GM18907 (cell line): ENCODE results near the gene ATXN3L.
"Not testable (repeated sequence)": the region's sequence is repeated elsewhere in the genome, so short reads cannot be mapped to it uniquely, and the experiment has no call there.

Source experiments
- ATAC-seq: cut with Tn5 transposase; IDR thresholded peaks from one replicate; pipeline ENCODE4 v1.9.1; 2021; ENCODE audit warnings: mild to moderate bottlenecking, moderate library complexity; ENCODE audit not compliant: unreplicated experiment

The ATXN3L gene

DNA sequence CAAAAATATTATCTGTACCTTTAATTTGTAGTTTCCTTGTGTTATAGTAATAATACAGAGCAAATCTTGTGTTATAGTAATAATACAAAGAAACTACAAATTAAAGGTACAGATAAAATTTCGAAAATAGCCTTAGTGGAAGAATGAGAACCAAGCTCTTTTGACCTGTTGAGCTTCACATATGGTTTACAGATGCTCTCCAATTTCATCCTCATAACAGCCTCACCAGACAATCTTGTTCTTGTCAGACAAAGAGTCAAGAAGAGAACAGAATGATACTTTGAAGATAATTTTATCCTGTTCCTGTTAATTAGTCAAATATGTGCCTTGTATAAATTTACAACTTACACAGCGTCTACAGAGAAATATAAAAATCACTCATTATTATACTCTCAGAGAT lies 12.8 kb downstream of the ATXN3L start:
- ATAC-seq = no peak

DNA sequence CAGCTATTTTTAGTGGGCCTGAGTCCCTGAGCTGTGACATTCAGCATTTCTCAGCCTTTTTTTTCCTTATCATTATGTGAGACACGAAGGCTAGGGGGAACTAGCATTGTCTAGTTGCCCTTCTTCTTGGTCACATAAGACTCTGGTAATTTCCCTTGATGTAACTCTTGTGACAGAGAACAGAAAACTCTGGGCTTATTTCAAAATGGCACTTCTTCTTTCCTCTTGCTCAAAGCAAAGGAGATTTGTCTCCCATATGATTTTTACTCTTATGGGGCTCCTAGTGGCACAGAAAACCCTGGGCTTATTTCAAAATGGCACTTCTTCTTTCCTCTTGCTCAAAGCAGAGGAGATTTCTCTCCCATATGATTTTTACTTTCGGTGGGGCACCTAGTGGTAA lies 14.7 kb downstream of the ATXN3L start:
- no peak for ATAC-seq

DNA sequence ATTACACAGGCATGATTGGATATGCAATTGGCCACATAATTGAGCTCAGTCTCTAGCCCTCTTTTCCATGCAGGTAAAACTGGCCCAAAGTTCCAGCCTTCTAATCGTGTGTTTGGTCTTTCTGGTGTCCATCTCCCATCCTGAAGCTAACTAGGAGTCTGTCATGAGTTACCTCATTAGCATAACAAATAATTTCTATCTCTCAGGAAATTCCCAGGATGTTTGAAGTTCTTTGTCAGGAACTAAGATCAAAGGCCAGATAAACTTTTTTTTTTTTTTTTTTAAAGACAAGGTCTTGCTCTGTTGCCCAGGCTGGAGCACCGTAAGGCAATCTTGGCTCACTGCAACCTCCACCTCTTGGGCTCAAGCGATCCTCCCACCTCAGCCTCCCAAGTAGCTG lies 15.8 kb downstream of the ATXN3L start:
- ATAC-seq = no peak

DNA sequence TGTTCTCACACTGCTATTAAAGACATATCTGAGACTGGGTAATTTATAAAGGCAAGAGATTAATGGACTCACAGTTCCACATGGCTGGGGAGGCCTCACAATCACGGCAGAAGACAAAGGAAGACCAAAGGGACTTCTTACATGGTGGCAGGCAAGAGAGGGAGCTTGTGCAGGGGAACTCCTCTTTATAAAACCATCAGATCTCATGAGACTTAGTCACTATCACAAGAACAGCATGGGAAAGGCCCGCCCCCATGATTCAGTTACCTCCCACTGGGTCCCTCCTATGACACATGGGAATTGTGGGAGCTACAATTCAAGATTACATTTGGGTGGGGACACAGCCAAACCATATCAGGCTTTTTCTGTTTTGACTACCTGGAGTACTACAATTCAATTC lies 16.6 kb downstream of the ATXN3L start:
- not testable (repeated sequence) for ATAC-seq

- ATAC-seq = no peak
These were observed 21.0 kb downstream of the ATXN3L start for GRCh38 chrX:13298836-13299235.

DNA sequence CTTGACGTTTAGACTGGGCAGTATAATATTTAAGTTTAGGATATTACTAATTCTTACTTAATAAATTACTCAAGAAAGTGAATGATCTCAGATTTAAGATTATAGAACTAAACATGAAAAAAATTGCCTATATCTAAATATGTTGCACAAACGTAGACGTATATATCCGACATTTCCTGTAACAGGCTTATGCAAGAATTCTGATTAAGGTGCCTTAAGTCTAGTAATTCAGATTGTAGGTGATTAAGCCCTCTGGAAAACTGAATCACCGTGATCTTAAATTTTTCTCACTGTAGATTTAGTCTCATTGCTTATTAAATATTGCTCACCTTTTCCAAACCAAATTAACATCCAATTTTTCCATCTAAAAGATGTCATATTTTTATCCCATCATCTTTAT lies 24.0 kb downstream of the ATXN3L start:
- no peak for ATAC-seq

DNA sequence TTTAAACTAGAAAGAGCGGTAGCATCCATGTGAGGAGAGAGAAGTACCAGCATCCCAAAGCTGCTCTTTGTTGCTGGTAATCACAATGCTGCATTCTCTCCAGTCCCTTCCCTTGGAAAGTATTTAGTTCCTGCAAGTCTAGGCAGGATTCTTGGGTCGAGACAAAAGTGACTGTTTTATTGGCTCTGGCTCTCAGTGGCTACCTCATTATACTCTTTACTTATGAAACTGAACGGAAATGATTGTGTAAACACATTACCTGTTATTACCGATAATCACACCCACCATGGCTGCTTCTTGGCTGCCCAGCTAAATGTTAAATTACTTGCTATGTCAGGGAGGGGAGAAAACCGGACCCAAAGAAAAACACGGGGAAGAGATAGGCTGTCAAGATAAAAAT lies 26.2 kb downstream of the ATXN3L start:
- no peak for ATAC-seq

DNA sequence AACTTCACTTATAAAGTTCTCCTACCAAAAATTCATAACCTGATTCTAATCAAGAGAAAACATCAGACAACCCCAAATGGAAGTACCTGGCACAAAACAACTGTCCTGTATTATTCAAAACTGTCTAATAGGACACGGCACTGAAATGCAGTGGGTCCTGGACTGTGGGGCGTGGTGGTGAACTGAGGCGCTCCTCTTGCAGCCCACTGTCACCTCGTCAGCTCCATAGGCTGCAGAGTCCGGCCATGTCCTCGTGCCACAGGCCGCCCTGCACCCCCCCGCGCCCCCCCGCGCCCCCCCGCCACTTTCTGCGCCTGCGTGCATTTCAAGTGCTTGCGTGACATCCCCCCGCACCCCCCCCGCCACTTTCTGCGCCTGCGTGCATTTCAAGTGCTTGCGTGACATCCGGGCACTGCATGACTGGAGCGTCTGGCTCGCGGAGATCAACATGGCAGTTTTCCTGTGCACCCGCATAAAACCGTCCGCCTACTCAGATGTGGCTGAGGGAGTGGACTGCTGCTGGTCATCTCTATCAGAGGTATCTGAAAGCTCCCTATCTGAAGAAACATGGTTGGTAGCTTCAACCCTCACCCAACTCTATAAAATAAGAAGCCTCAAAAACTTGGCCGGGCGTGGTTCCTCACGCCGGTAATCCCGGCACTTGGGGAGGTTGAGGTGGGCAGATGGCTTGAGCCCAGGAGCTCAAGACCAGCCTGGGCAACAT lies 28.8 kb downstream of the ATXN3L start:
- no peak for ATAC-seq

- no peak for ATAC-seq
These were observed 31.2 kb downstream of the ATXN3L start for GRCh38 chrX:13288671-13289070.

DNA sequence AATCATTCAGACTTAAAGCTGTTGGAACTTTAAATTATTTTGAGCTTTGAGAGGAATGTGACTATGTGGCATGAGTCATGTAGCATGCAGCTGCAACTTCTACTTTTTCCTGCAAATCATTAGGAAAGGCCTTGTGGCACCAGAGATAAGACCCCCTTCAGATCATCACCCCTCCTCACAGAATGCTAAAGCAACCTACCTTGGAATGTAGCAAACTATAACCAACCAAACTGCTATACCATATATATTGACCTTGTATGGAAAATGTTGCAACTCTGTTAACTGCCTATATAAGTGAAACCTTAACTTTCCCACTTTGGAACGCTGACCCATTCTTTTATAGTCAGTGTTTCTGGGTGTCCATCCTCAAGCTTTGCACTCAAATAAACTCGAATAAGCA lies 32.0 kb downstream of the ATXN3L start:
- no peak for ATAC-seq

DNA sequence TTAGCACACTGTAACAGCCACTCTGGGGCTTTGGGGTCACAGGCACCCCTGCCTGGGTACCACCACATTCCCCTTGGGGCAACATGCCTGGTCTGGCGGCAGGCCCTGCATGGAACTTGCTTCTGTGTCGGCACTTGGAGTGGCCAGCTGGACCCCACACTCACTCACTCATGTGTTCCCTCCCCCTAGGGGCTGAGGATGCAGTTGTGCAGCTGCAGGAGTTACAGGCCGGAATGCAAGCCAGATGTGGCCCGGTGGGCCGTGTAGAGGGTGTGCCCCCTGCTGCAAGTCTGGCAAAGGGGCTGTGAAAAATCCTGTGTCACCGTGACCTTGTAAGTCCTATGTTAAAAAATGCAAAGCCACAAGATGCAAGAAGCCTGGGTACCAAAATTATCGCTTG lies 34.2 kb downstream of the ATXN3L start:
- ATAC-seq = no peak

DNA sequence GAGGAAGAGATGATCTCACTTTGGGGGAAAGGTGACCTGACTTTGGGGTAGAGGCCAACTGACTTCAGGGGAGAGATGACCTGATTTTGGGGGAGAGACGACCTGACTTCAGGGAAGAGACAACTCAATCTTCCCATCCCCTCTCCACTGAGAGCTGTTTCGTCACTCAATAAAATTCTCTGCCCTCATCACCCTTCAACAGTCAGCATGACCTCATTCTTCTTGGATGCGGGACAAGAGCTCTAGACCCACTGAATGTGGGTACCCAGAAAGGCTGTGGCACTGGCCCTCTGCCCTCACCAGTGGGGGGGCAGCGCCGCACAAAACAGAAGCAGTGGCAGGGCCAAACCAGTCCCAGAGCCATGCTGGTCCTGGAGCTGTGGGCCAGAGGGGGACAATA lies 34.6 kb downstream of the ATXN3L start:
- ATAC-seq = no peak

DNA sequence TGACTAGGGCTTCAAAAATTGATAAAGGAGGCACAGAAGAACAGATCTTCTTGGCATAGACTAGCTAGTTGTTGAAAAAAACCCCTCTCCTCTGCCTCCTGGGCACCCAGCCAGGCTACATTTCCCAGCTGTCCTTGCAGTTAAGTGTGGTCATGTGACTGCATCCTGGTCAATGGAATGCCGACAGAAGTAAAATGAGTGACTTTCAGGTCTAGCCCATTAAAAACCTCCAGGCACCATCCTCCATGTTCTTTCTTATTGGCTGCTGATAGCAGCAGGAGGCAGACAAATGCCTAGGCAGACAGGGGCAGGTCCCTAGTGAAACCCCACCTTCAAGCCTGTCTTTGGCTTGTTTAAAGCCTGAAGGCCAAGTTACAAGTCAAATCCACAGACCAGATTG lies 35.3 kb downstream of the ATXN3L start:
- no peak for ATAC-seq

- ATAC-seq = no peak
These were observed 35.8 kb downstream of the ATXN3L start for GRCh38 chrX:13283950-13284546.

GRCh38 chrX:13283512-13283911 lies 36.3 kb downstream of the ATXN3L start:
- ATAC-seq = no peak

DNA sequence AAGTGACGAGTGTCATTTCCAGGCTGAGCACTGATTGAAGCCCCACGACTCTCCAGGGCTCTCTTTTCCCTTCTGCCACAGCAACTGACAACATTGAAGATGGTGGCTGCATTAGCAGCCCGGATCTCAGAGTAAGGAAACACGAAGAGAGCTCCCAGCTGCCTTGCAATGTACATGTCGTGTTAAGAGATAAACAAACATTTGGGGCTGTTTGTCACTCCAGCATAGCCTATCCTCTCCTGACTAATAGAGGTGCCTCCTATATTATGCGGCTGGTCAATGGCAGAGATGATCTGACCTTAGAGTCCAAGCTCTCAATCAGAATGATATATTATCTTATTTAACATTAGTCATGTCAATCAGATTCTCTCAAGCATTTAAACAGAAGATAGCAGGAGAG lies 38.6 kb downstream of the ATXN3L start:
- ATAC-seq = no peak

DNA sequence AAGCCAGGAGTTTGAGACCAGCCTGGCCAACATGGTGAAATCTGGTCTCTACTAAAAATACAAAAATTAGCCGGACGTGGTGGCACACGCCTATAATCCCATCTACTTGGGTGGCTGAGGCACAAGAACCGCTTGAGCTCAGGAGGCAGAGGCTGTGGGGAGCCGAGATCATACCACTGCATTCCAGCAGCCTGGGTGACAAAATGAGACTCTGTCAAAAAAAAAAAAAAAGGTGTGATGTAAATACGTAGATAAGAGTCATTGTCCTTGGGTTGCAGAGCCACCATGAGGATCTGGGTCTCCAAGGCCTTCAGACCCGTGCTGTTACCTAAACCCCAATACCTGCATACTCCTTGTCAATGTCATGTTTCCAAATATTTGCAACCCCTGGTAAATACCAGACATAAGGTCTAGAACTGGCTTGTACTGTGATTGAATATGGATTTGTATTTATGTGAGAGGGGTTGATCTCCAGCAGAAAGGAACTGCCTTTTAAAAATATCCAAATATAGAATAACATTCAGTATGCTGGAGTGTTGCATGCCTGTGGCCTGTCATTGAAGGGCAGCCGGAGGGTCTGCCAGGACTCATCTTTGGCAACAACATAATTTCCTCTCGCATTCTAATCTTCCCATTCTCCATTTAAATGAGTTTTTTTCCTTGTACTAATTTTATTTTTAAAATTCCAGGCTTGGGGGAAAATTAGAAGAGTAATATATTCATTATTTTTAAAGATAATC lies 40.4 kb downstream of the ATXN3L start:
- no peak for ATAC-seq

DNA sequence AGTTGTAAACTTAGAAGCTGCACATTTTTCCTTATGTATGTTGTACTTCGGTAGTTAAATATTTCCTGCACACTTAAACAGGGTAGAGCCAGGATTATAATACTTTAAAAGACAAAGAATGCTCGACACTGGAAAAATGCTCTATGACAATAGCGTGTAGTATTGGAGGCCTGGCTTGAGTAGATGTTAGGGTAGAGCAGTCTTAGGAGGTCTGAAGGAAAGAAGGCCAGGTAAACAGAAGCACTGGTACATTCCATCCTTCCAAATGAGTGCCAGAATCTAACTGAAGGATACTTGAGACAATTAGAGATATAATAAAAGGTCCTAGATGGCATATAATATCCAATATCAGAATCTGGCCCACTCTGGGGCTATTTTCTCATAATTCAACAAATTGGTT lies 42.3 kb downstream of the ATXN3L start:
- ATAC-seq = no peak

GRCh38 chrX:13276991-13277390 lies 42.9 kb downstream of the ATXN3L start:
- no peak for ATAC-seq

DNA sequence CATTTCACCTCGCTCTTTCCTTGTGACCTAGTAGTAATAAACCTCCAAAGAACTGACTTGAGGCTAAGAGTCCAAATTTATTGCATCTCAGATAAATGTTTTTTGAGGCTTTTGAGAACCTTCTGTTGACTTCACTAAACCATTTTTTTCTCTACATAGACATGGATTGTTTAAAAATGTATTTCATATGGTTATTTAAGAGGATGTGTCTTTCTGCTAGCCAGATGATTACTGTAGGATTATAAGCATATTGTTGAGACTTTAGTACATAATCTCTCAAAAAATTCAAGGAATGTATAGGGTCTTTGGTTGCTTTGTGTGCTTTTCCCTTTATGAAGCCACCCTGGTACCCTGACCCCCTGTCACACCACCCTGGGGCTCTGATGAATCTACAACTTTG lies 44.8 kb downstream of the ATXN3L start:
- no peak for ATAC-seq

DNA sequence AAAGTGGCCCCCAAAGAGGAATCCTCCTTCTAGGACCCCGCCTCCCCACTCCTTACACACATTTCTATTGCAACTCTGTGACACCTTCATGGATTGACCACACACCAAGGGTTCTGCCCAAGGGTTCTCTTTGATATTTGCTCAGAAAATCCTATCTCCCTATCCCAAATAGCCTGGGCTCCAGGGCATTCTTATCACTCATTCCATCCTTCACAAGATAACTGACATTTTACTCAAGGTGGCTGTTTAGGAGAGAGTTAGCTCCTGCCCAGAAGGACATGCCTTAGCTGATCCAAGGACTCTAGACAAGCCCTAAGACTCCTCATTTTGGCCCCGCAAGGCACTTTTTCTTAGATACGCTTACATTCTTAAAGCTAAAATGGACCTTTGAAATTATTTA lies 47.4 kb downstream of the ATXN3L start:
- no peak for ATAC-seq

DNA sequence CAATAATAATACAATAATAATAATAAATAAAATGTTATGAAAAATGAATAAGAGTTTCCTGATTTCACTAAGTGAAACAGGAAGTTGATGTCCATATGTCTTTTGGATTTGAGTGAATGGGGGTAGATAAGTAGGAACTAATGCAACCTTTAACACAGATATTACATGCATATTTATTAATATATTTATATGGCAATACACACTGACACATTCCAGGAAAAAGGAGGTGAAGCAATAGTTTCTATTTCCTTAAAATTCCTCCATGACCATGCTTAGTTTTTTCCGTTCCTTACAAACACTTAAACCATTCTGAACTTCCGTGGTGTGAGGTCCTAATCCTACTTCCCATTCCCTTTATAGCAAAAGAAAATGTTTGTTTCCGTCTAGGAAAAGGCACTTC lies 48.3 kb downstream of the ATXN3L start:
- no peak for ATAC-seq
